Keratinocyte (primary cell): ENCODE results near the gene TMEM119. TPM values are rescaled to one million over a fixed set of nuclear protein-coding genes. Genes with fewer than 3 reads are reported as not detected.

Experiments used
- DNase-seq: peaks from one replicate; pipeline ENCODE4 v3.0.0-alpha.2; 2011; ENCODE audit warnings: low read depth, missing footprints, low spot score
- FAIRE-seq: peaks from 2 replicates; lab custom pipeline; 2011; peaks lifted over from hg19 to GRCh38; lab: Jason Lieb, UNC
- H2AFZ ChIP-seq: 2 replicates; pipeline ENCODE4 v1.6.0; 2012; ENCODE audit warnings: low read length, control low read depth, inconsistent platforms; ENCODE audit not compliant: control insufficient read depth
- H3K27ac ChIP-seq: 2 replicates; pipeline ENCODE4 v1.5.1; 2011; ENCODE audit warnings: low read length; ENCODE audit not compliant: control insufficient read depth, insufficient read depth
- H3K27me3 ChIP-seq: 3 replicates; pipeline ENCODE4 v1.6.0; 2011; ENCODE audit warnings: low read length; ENCODE audit not compliant: control insufficient read depth, insufficient read depth; ENCODE audit errors: extremely low read depth
- H3K36me3 ChIP-seq, 2 experiments: 2 replicates in 1 of 2; 3 replicates in 1 of 2; pipeline ENCODE4 v1.5.1; 2011; ENCODE audit warnings: low read length in 2 of 2, mild to moderate bottlenecking in 1 of 2; ENCODE audit not compliant: control insufficient read depth in 2 of 2, insufficient read depth in 2 of 2; ENCODE audit errors: extremely low read depth in 1 of 2
- H3K4me1 ChIP-seq: 3 replicates; pipeline ENCODE4 v1.5.1; 2011; ENCODE audit warnings: low read length; ENCODE audit not compliant: control insufficient read depth, insufficient read depth; ENCODE audit errors: extremely low read depth
- H3K4me2 ChIP-seq: 3 replicates; pipeline ENCODE4 v1.6.0; 2011; ENCODE audit warnings: low read depth, low read length; ENCODE audit not compliant: control insufficient read depth, insufficient read depth; ENCODE audit errors: extremely low read depth
- H3K4me3 ChIP-seq, 3 experiments: fragments of 200-600 bp in 1 of 3; sonication (generic) in 1 of 3; 2 replicates in 2 of 3; 3 replicates in 1 of 3; pipeline ENCODE4 v1.5.1; 2011 to 2016; ENCODE audit warnings: low read length in 3 of 3, mild to moderate bottlenecking in 3 of 3, control low read depth in 2 of 3, inconsistent platforms in 1 of 3, low read depth in 1 of 3, mixed read lengths in 1 of 3, mixed run types in 1 of 3, moderate library complexity in 1 of 3; ENCODE audit not compliant: control insufficient read depth in 2 of 3, insufficient read depth in 2 of 3; ENCODE audit errors: extremely low read depth in 1 of 3
- H3K79me2 ChIP-seq: 2 replicates; pipeline ENCODE4 v1.6.0; 2012; ENCODE audit warnings: low read length; ENCODE audit not compliant: control insufficient read depth, insufficient read depth
- H3K9ac ChIP-seq: 3 replicates; pipeline ENCODE4 v1.6.0; 2011; ENCODE audit warnings: low read length; ENCODE audit not compliant: control insufficient read depth, insufficient read depth; ENCODE audit errors: extremely low read depth
- H3K9me1 ChIP-seq: 3 replicates; pipeline ENCODE4 v1.6.0; 2011; ENCODE audit warnings: low read length; ENCODE audit not compliant: control insufficient read depth, insufficient read depth; ENCODE audit errors: extremely low read depth
- H3K9me3 ChIP-seq: 2 replicates; pipeline ENCODE4 v1.5.1; 2012; ENCODE audit warnings: low read depth, low read length; ENCODE audit not compliant: control insufficient read depth
- H4K20me1 ChIP-seq: 3 replicates; pipeline ENCODE4 v1.6.0; 2011; ENCODE audit warnings: low read length; ENCODE audit not compliant: control insufficient read depth, insufficient read depth; ENCODE audit errors: extremely low read depth
- CTCF ChIP-seq, 3 experiments: IDR thresholded peaks in 1 of 3; conservative IDR thresholded peaks in 1 of 3; optimal IDR thresholded peaks in 1 of 3; 2 replicates in 2 of 3; 3 replicates in 1 of 3; pipeline versions ENCODE3 to v1.5.1; 2011; ENCODE audit warnings: low read length in 3 of 3, mild to moderate bottlenecking in 3 of 3, moderate library complexity in 2 of 3, control low read depth in 1 of 3, inconsistent platforms in 1 of 3; ENCODE audit not compliant: insufficient read depth in 2 of 3; ENCODE audit errors: extremely low read depth in 1 of 3
- EZH2 ChIP-seq: IDR thresholded peaks from one replicate; pipeline ENCODE4 v1.6.1; 2012; ENCODE audit warnings: inconsistent platforms, mild to moderate bottlenecking, low read length, moderate library complexity
- dilution Hi-C: fragments of 300-500 bp; cut with MboI; formaldehyde crosslinking; loops from one replicate; pipeline ENCODE4 v1.7.0; 2020; ENCODE audit warnings: low sequenced_read_pairs; ENCODE audit not compliant: extremely low pct_ligation_motif_present
- polyA plus RNA-seq, 5 experiments: library from polyadenylated mRNA; depleted of rRNA in 3 of 5; stranded (reverse) in 3 of 5; stranded (forward) in 1 of 5; unstranded in 1 of 5; fragments of >200 nt; gene quantifications; 1 replicate in 1 of 5; 2 replicates in 3 of 5; 3 replicates in 1 of 5; pipeline versions ENCODE4 v1.2.1 to v1.2.3, GENCODE V29; 2011 to 2012; ENCODE audit warnings: missing spikeins in 2 of 5, low read depth in 1 of 5, low replicate concordance in 1 of 5

The TMEM119 gene
- polyA plus RNA-seq, 1 donor (not counting 4 experiments of a cell fraction or from before 2014, with no cell fraction given) = not detected

GRCh38 chr12:108622921-108623514, 25.1 kb upstream of the TMEM119 start:
- Histone ChIP-seq H3K27ac (no peak overlapping the region), H3K36me3 (no peaks in the 10 kb centered on the region), H3K9me1 (no peaks in the 10 kb centered on the region), H3K9me3 (no peaks in the 10 kb centered on the region), H2AFZ (no peak overlapping the region), H3K4me1 (peaks cover under 1% of the 10 kb centered on the region), H3K79me2 (no peaks in the 10 kb centered on the region), H4K20me1 (no peaks in the 10 kb centered on the region), H3K9ac (no peak overlapping the region), H3K4me2 (no peak overlapping the region), H3K4me3 (no peak overlapping the region), H3K27me3 (peaks cover 6% of the 10 kb centered on the region)
- TF ChIP-seq CTCF (optimal IDR thresholded peaks at IDR 0.05 in 1 of 3, IDR thresholded peaks at IDR 0.05 in 1 of 3, conservative IDR thresholded peaks at IDR 0.05 in 1 of 3; ENCODE audit: extremely low read depth in 1 of 3, insufficient read depth in 2 of 3, low read length in 3 of 3) = no peak
- no peak for TF ChIP-seq EZH2
- dilution Hi-C loops = no loop called here
- DNase-seq (no peak), FAIRE-seq (no peak)

GRCh38 chr12:108622421-108622820, 24.5 kb upstream of the TMEM119 start:
- no peaks in the 10 kb centered on the region for H3K4me1 ChIP-seq
- TF ChIP-seq CTCF (optimal IDR thresholded peaks at IDR 0.05 in 1 of 3, IDR thresholded peaks at IDR 0.05 in 1 of 3, conservative IDR thresholded peaks at IDR 0.05 in 1 of 3; ENCODE audit: extremely low read depth in 1 of 3, insufficient read depth in 2 of 3, low read length in 3 of 3) (no peak), EZH2 (no peak)
- DNase-seq = no peak
- H2AFZ ChIP-seq = no peak overlapping the region
- H3K9me3 ChIP-seq = no peaks in the 10 kb centered on the region
- H3K27ac ChIP-seq = no peak overlapping the region
- H3K27me3 ChIP-seq = peaks cover 6% of the 10 kb centered on the region
- no peak for FAIRE-seq
- no peaks in the 10 kb centered on the region for H4K20me1 ChIP-seq
- no peak overlapping the region for H3K9ac ChIP-seq
- dilution Hi-C loops = no loop called here
- no peaks in the 10 kb centered on the region for H3K9me1 ChIP-seq
- no peak overlapping the region for H3K4me3 ChIP-seq
- H3K79me2 ChIP-seq = no peaks in the 10 kb centered on the region
- no peaks in the 10 kb centered on the region for H3K36me3 ChIP-seq
- H3K4me2 ChIP-seq = no peak overlapping the region
